ENCODE results near the gene OGG1.

OGG1 gene

GRCh38 chr3:9787714-9788113, 38.0 kb downstream of the OGG1 start:
- DNase-seq, result no peak

- DNase-seq, result no peak
Measured at GRCh38 chr3:9791127-9791526, 41.4 kb downstream of the OGG1 start.

- no peak for DNase-seq
Measured at GRCh38 chr3:9791790-9792404, 42.1 kb downstream of the OGG1 start.

- peak; percentile 94 for DNase-seq
Measured at GRCh38 chr3:9792405-9793160, 42.8 kb downstream of the OGG1 start, which contains the start of the genes ARPC4 and TADA3. ARPC4 (plus strand) TSS chr3:9793082; CDS start chr3:9793122, 40 bp downstream. TADA3 (minus strand) TSS chr3:9792473; CDS start chr3:9791466, 1,007 bp downstream.

- no peak for DNase-seq
Measured at GRCh38 chr3:9793161-9793781, 43.5 kb downstream of the OGG1 start.

- DNase-seq, result no peak
Measured at GRCh38 chr3:9794400-9794799, 44.6 kb downstream of the OGG1 start.

GRCh38 chr3:9795207-9795606, 45.5 kb downstream of the OGG1 start:
- DNase-seq, result no peak

GRCh38 chr3:9797196-9797945, 47.6 kb downstream of the OGG1 start:
- no peak for DNase-seq

GRCh38 chr3:9800529-9800928, 50.8 kb downstream of the OGG1 start:
- no peak for DNase-seq

- DNase-seq, result no peak
Measured at GRCh38 chr3:9803494-9803893, 53.7 kb downstream of the OGG1 start.

GRCh38 chr3:9804996-9805395, 55.2 kb downstream of the OGG1 start:
- no peak for DNase-seq

- no peak for DNase-seq
Measured at GRCh38 chr3:9806137-9806536, 56.4 kb downstream of the OGG1 start.

Data from activated T-cell treated with anti-CD3 and anti-CD28 coated beads for 4 hours (primary cell).